ENCODE measurements around the gene MECR.

Gene MECR

GRCh38 chr1:29230553-29231378 lies at the start of gene MECR:
TSS of gene MECR (minus strand) at chr1:29230934. CDS start at chr1:29230906, 28 bp downstream.
- Mint-ChIP-seq H3K4me3 (peak within 1 kb of the TSS; percentile 94), H3K27me3 (peaks cover 13% of the 10 kb centered on the region), H3K27ac (peak within 1 kb of the TSS; percentile 90), H3K9me3 (no peaks in the 10 kb centered on the region), H3K36me3 (no peaks in the 10 kb centered on the region), H3K4me1 (peaks cover 14% of the 10 kb centered on the region)
- ATAC-seq (ENCODE audit: low read depth) (peak; percentile 99), DNase-seq (ENCODE audit: low spot score in 2 of 2) (peak; percentile 92 to 99)

- H3K4me1 Mint-ChIP-seq = peaks cover 7% of the 10 kb centered on the region
- peaks cover 3% of the 10 kb centered on the region for H3K9me3 Mint-ChIP-seq
- H3K27me3 Mint-ChIP-seq = peaks cover 14% of the 10 kb centered on the region
- no peak overlapping the region for H3K4me3 Mint-ChIP-seq
- H3K27ac Mint-ChIP-seq = no peak overlapping the region
- DNase-seq (ENCODE audit: low spot score in 2 of 2) = no peak
- ATAC-seq (ENCODE audit: low read depth) = no peak
- peaks cover 2% of the 10 kb centered on the region for H3K36me3 Mint-ChIP-seq
Observed at GRCh38 chr1:29279951-29280391, 49.2 kb upstream of the MECR start.

- Mint-ChIP-seq H3K27ac (no peak overlapping the region), H3K27me3 (peaks cover 14% of the 10 kb centered on the region), H3K4me1 (peaks cover 7% of the 10 kb centered on the region), H3K4me3 (no peak overlapping the region), H3K9me3 (peaks cover 3% of the 10 kb centered on the region), H3K36me3 (peaks cover 2% of the 10 kb centered on the region)
- DNase-seq (ENCODE audit: low spot score in 2 of 2) (no peak), ATAC-seq (ENCODE audit: low read depth) (no peak)
Observed at GRCh38 chr1:29279406-29279805, 48.7 kb upstream of the MECR start.

- Mint-ChIP-seq H3K4me1 (peaks cover 1% of the 10 kb centered on the region), H3K9me3 (peaks cover 3% of the 10 kb centered on the region), H3K4me3 (no peak overlapping the region), H3K36me3 (peaks cover 2% of the 10 kb centered on the region), H3K27me3 (peaks cover 10% of the 10 kb centered on the region), H3K27ac (no peak overlapping the region)
- DNase-seq (ENCODE audit: low spot score in 2 of 2) = no peak
- ATAC-seq (ENCODE audit: low read depth) = no peak
Observed at GRCh38 chr1:29278124-29278523, 47.4 kb upstream of the MECR start.

- Mint-ChIP-seq H3K36me3 (peaks cover 2% of the 10 kb centered on the region), H3K9me3 (peaks cover 3% of the 10 kb centered on the region), H3K27me3 (peaks cover 13% of the 10 kb centered on the region)
Observed at GRCh38 chr1:29275435-29275834, 44.7 kb upstream of the MECR start.

GRCh38 chr1:29272147-29272907 lies 41.6 kb upstream of the MECR start:
- DNase-seq (ENCODE audit: low spot score in 2 of 2) (no peak), ATAC-seq (ENCODE audit: low read depth) (no peak)
- Mint-ChIP-seq H3K4me1 (no peaks in the 10 kb centered on the region), H3K4me3 (no peak overlapping the region), H3K36me3 (peaks cover 2% of the 10 kb centered on the region), H3K9me3 (peaks cover 3% of the 10 kb centered on the region), H3K27me3 (peaks cover 20% of the 10 kb centered on the region), H3K27ac (no peak overlapping the region)

More at GRCh38 chr1:29275435-29275834, 44.7 kb upstream of the MECR start:
- ATAC-seq (ENCODE audit: low read depth) = no peak
- H3K4me3 Mint-ChIP-seq = no peak overlapping the region
- DNase-seq (ENCODE audit: low spot score in 2 of 2) = no peak
- no peak overlapping the region for H3K27ac Mint-ChIP-seq
- no peaks in the 10 kb centered on the region for H3K4me1 Mint-ChIP-seq

- no peak for ATAC-seq (ENCODE audit: low read depth)
- peaks cover 1% of the 10 kb centered on the region for H3K9me3 Mint-ChIP-seq
- no peak for DNase-seq (ENCODE audit: low spot score in 2 of 2)
- H3K36me3 Mint-ChIP-seq = peaks cover 1% of the 10 kb centered on the region
- H3K27ac Mint-ChIP-seq = no peak overlapping the region
- peaks cover 19% of the 10 kb centered on the region for H3K27me3 Mint-ChIP-seq
- H3K4me1 Mint-ChIP-seq = no peaks in the 10 kb centered on the region
- no peak overlapping the region for H3K4me3 Mint-ChIP-seq
Observed at GRCh38 chr1:29271724-29272123, 41.0 kb upstream of the MECR start.

GRCh38 chr1:29270929-29271521 lies 40.3 kb upstream of the MECR start:
- ATAC-seq (ENCODE audit: low read depth) = no peak
- H3K36me3 Mint-ChIP-seq = no peaks in the 10 kb centered on the region

GRCh38 chr1:29269382-29269781 lies 38.6 kb upstream of the MECR start:
- Mint-ChIP-seq H3K27me3 (peaks cover 18% of the 10 kb centered on the region), H3K27ac (no peak overlapping the region), H3K9me3 (no peaks in the 10 kb centered on the region), H3K4me3 (no peak overlapping the region), H3K4me1 (no peaks in the 10 kb centered on the region), H3K36me3 (no peaks in the 10 kb centered on the region)
- DNase-seq (ENCODE audit: low spot score in 2 of 2) (no peak), ATAC-seq (ENCODE audit: low read depth) (no peak)

More at GRCh38 chr1:29270929-29271521, 40.3 kb upstream of the MECR start:
- no peaks in the 10 kb centered on the region for H3K9me3 Mint-ChIP-seq
- H3K27ac Mint-ChIP-seq = no peak overlapping the region
- H3K4me3 Mint-ChIP-seq = no peak overlapping the region
- H3K4me1 Mint-ChIP-seq = no peaks in the 10 kb centered on the region
- no peak for DNase-seq (ENCODE audit: low spot score in 2 of 2)
- H3K27me3 Mint-ChIP-seq = peaks cover 18% of the 10 kb centered on the region

GRCh38 chr1:29267321-29268070 lies 36.8 kb upstream of the MECR start:
- ATAC-seq (ENCODE audit: low read depth) = no peak
- H3K4me3 Mint-ChIP-seq = no peak overlapping the region
- no peaks in the 10 kb centered on the region for H3K36me3 Mint-ChIP-seq
- H3K27me3 Mint-ChIP-seq = peaks cover 15% of the 10 kb centered on the region
- H3K9me3 Mint-ChIP-seq = no peaks in the 10 kb centered on the region
- DNase-seq (ENCODE audit: low spot score in 2 of 2) = no peak
- H3K4me1 Mint-ChIP-seq = no peaks in the 10 kb centered on the region
- H3K27ac Mint-ChIP-seq = no peak overlapping the region

- no peaks in the 10 kb centered on the region for H3K4me1 Mint-ChIP-seq
- no peak overlapping the region for H3K27ac Mint-ChIP-seq
- ATAC-seq (ENCODE audit: low read depth) (no peak), DNase-seq (ENCODE audit: low spot score in 2 of 2) (no peak)
- no peak overlapping the region for H3K4me3 Mint-ChIP-seq
- H3K9me3 Mint-ChIP-seq = no peaks in the 10 kb centered on the region
- H3K36me3 Mint-ChIP-seq = no peaks in the 10 kb centered on the region
- peaks cover 15% of the 10 kb centered on the region for H3K27me3 Mint-ChIP-seq
Observed at GRCh38 chr1:29266912-29267311, 36.2 kb upstream of the MECR start.

- peaks cover 21% of the 10 kb centered on the region for H3K27me3 Mint-ChIP-seq
- DNase-seq (ENCODE audit: low spot score in 2 of 2) = no peak
- H3K9me3 Mint-ChIP-seq = no peaks in the 10 kb centered on the region
- no peak overlapping the region for H3K4me3 Mint-ChIP-seq
- ATAC-seq (ENCODE audit: low read depth) = no peak
- H3K36me3 Mint-ChIP-seq = no peaks in the 10 kb centered on the region
- H3K27ac Mint-ChIP-seq = no peak overlapping the region
- peaks cover 7% of the 10 kb centered on the region for H3K4me1 Mint-ChIP-seq
Observed at GRCh38 chr1:29264773-29265389, 34.1 kb upstream of the MECR start.

- no peaks in the 10 kb centered on the region for H3K9me3 Mint-ChIP-seq
- no peak overlapping the region for H3K27ac Mint-ChIP-seq
- H3K4me3 Mint-ChIP-seq = peak overlapping the region; percentile 85
- DNase-seq (ENCODE audit: low spot score in 2 of 2) = no peak
- peaks cover 7% of the 10 kb centered on the region for H3K4me1 Mint-ChIP-seq
- ATAC-seq (ENCODE audit: low read depth) = no peak
- peaks cover 17% of the 10 kb centered on the region for H3K27me3 Mint-ChIP-seq
- no peaks in the 10 kb centered on the region for H3K36me3 Mint-ChIP-seq
Observed at GRCh38 chr1:29260531-29260930, 29.8 kb upstream of the MECR start.
